ENCODE results near the gene TMEM108. TPM values are rescaled to one million over a fixed set of nuclear protein-coding genes. Genes with fewer than 3 reads are reported as not detected.

Gene TMEM108
- total RNA-seq, 4 donors from 2014 or later, result 1.1 to 3.2 TPM; not detected in 2

DNA sequence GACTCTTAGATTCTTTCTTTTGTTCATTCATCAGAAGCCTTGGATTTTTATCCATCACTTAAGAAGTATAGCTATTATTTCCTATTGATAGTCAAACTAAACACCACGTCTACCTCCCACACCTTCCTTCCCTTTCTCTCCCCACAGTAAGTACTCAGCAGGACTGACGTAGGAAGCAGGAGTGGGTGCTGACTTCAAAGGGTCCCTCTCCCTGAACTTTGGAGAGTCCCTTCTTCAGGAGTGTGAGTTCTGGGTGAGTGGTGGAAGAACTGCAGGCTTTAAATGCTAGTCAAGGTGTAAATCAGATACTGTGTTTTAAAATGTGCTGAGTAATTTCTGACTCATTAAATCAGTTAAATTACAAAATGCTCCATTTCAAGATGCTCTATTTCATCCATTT is 235.2 kb downstream of the TMEM108 start:
- Histone ChIP-seq H3K9me3 (no peaks in the 10 kb centered on the region), H3K4me1 (no peaks in the 10 kb centered on the region), H3K4me3 (no peak overlapping the region), H3K36me3 (no peaks in the 10 kb centered on the region), H3K27me3 (no peaks in the 10 kb centered on the region), H3K27ac (no peak overlapping the region)
- intact Hi-C loops (cut with DNase I; ENCODE audit: low total_unique reads), result no loop called here
- no peak for DNase-seq
- TF ChIP-seq, protein P1, sequence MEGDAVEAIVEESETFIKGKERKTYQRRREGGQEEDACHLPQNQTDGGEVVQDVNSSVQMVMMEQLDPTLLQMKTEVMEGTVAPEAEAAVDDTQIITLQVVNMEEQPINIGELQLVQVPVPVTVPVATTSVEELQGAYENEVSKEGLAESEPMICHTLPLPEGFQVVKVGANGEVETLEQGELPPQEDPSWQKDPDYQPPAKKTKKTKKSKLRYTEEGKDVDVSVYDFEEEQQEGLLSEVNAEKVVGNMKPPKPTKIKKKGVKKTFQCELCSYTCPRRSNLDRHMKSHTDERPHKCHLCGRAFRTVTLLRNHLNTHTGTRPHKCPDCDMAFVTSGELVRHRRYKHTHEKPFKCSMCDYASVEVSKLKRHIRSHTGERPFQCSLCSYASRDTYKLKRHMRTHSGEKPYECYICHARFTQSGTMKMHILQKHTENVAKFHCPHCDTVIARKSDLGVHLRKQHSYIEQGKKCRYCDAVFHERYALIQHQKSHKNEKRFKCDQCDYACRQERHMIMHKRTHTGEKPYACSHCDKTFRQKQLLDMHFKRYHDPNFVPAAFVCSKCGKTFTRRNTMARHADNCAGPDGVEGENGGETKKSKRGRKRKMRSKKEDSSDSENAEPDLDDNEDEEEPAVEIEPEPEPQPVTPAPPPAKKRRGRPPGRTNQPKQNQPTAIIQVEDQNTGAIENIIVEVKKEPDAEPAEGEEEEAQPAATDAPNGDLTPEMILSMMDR (IDR thresholded peaks at IDR 0.05), result no peak
- no peak for TF ChIP-seq POLR2A (IDR thresholded peaks at IDR 0.05)

GRCh38 chr3:133274477-133274876 is 236.3 kb downstream of the TMEM108 start:
- H3K36me3 ChIP-seq, result no peaks in the 10 kb centered on the region
- no peak overlapping the region for H3K4me3 ChIP-seq
- no peaks in the 10 kb centered on the region for H3K27me3 ChIP-seq
- no peak overlapping the region for H3K27ac ChIP-seq
- no peaks in the 10 kb centered on the region for H3K9me3 ChIP-seq
- intact Hi-C loops (cut with DNase I; ENCODE audit: low total_unique reads), result no loop called here
- TF ChIP-seq, protein P1 (IDR thresholded peaks at IDR 0.05), result no peak
- TF ChIP-seq POLR2A (IDR thresholded peaks at IDR 0.05), result no peak
- DNase-seq, result no peak
- H3K4me1 ChIP-seq, result no peaks in the 10 kb centered on the region

- no peak for TF ChIP-seq POLR2A (IDR thresholded peaks at IDR 0.05)
- TF ChIP-seq, protein P1 (IDR thresholded peaks at IDR 0.05), result no peak
- no peaks in the 10 kb centered on the region for H3K27me3 ChIP-seq
- no peak for DNase-seq
- H3K9me3 ChIP-seq, result no peaks in the 10 kb centered on the region
- no peaks in the 10 kb centered on the region for H3K36me3 ChIP-seq
- H3K27ac ChIP-seq, result no peak overlapping the region
- H3K4me3 ChIP-seq, result no peak overlapping the region
- no peaks in the 10 kb centered on the region for H3K4me1 ChIP-seq
- intact Hi-C loops (cut with DNase I; ENCODE audit: low total_unique reads), result no loop called here
Observed at GRCh38 chr3:133276594-133276993, 238.4 kb downstream of the TMEM108 start.

- TF ChIP-seq POLR2A (IDR thresholded peaks at IDR 0.05), result no peak
- TF ChIP-seq, protein P1 (IDR thresholded peaks at IDR 0.05), result no peak
- intact Hi-C loops (cut with DNase I; ENCODE audit: low total_unique reads), result no loop called here
- H3K27me3 ChIP-seq, result no peaks in the 10 kb centered on the region
- H3K4me3 ChIP-seq, result no peak overlapping the region
- H3K9me3 ChIP-seq, result no peaks in the 10 kb centered on the region
- H3K27ac ChIP-seq, result no peak overlapping the region
- H3K4me1 ChIP-seq, result no peaks in the 10 kb centered on the region
- DNase-seq, result no peak
- H3K36me3 ChIP-seq, result no peaks in the 10 kb centered on the region
Observed at GRCh38 chr3:133277813-133278212, 239.6 kb downstream of the TMEM108 start.

DNA sequence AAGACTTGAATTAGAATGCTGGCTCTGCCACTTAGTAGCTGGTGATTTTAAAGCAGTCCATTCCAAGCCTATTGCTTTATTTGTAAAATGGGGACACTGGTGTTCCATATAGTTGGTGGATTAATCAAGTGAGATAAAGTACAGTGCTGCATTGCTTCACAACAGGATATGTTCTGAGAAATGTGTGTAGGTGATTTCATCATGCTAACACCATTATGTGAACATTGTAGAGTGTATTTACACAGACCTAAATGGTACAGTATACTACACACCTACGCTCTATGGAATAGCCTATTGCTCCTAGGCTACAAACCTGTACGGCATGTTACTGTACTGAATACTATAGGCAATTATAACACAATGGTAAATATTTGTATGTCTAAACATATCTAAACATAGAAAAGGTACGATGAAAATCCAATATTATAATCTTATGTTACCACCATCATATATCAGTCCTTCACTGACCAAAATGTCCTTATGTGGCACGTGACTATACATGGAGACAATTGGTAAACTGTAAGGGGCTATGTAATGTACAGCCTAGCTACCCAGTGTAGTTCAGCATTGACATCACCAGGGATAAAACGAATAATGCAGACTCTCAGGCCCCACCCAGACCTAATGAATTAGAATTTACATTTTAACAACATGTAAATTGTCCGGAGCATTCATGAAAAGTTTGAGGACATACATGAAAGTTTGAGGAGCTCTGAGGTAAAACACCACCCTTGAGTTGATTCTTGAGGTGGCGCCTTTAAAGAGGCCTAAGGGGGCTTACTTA is 240.3 kb downstream of the TMEM108 start:
- no peak for TF ChIP-seq POLR2A (IDR thresholded peaks at IDR 0.05)
- TF ChIP-seq, protein P1 (IDR thresholded peaks at IDR 0.05), result no peak
- Histone ChIP-seq H3K4me1 (no peaks in the 10 kb centered on the region), H3K36me3 (no peaks in the 10 kb centered on the region), H3K4me3 (no peak overlapping the region), H3K27ac (no peak overlapping the region), H3K9me3 (no peaks in the 10 kb centered on the region), H3K27me3 (no peaks in the 10 kb centered on the region)
- intact Hi-C loops (cut with DNase I; ENCODE audit: low total_unique reads), result no loop called here
- no peak for DNase-seq
